Esophagus squamous epithelium (tissue), 5 donors: ENCODE measurements around the gene PDGFRB. TPM values are rescaled to one million over a fixed set of nuclear protein-coding genes. Genes with fewer than 3 reads are reported as not detected.

Experiments
- DNase-seq: peaks from one replicate; lab custom pipeline; 2025; lab: John Stamatoyannopoulos, UW
- H3K27ac ChIP-seq, 4 donors: fragments of 200-600 bp; sonication (generic); one replicate each; pipeline ENCODE4 v1.5.1; 2016 to 2019; ENCODE audit warnings: mild to moderate bottlenecking in 1 of 4
- H3K27me3 ChIP-seq, 4 donors: fragments of 200-600 bp; sonication (generic); 1 replicate in 3 of 4; 2 replicates in 1 of 4; pipeline versions ENCODE4 v1.5.1 to v1.6.0; 2017 to 2021; ENCODE audit warnings: antibody characterized with exemption in 1 of 4
- H3K36me3 ChIP-seq, 3 donors: fragments of 200-600 bp; sonication (generic); one replicate each; pipeline ENCODE4 v1.5.1; 2016 to 2019
- H3K4me1 ChIP-seq, 3 donors: fragments of 200-600 bp; sonication (generic); one replicate each; pipeline ENCODE4 v1.5.1; 2017 to 2019
- H3K4me3 ChIP-seq, 4 donors: fragments of 200-600 bp; sonication (generic); 1 replicate in 3 of 4; 2 replicates in 1 of 4; pipeline ENCODE4 v1.5.1; 2016 to 2019; ENCODE audit warnings: mild to moderate bottlenecking in 2 of 4, moderate library complexity in 1 of 4
- H3K9me3 ChIP-seq, 3 donors: fragments of 200-600 bp; sonication (generic); one replicate each; pipeline ENCODE4 v1.5.1; 2016 to 2019
- POLR2A ChIP-seq, 4 donors: fragments of 450-650 bp; IDR thresholded peaks; one replicate each; pipeline ENCODE4 v1.6.1; 2017; ENCODE audit warnings: antibody characterized with exemption in 4 of 4, mild to moderate bottlenecking in 4 of 4, moderate library complexity in 3 of 4
- WGBS, 2 donors: methylation state at CpG; one replicate each; pipeline ENCODE4 v1.1.5; 2018; 5-methylcytosine and 5-hydroxymethylcytosine counted together
- intact Hi-C: fragments of 100-400 bp; cut with DNase I; formaldehyde crosslinking; loops from one replicate; pipeline ENCODE4 v1.15.0; 2022
- total RNA-seq, 4 donors: library from RNA; depleted of rRNA; stranded (reverse); fragments of >200 nt; gene quantifications; one replicate each; pipeline ENCODE4 v1.1.0, GENCODE V29; 2016
- TF ChIP-seq, protein P1 (sequence below), 6 experiments: fragments of 450-650 bp in 4 of 6; fragments of 200-600 bp in 2 of 6; sonication (generic) in 2 of 6; IDR thresholded peaks; one replicate each; pipeline ENCODE4 v1.5.1; 2016 to 2019; ENCODE audit warnings: antibody characterized with exemption in 6 of 6, mild to moderate bottlenecking in 4 of 6, moderate library complexity in 4 of 6
- donor health status: DM: yes; HTN: yes; CAD: no.

Gene PDGFRB
- total RNA-seq, 4 donors from 2014 or later, result 5.6 to 51.7 (median 31.0) TPM

DNA sequence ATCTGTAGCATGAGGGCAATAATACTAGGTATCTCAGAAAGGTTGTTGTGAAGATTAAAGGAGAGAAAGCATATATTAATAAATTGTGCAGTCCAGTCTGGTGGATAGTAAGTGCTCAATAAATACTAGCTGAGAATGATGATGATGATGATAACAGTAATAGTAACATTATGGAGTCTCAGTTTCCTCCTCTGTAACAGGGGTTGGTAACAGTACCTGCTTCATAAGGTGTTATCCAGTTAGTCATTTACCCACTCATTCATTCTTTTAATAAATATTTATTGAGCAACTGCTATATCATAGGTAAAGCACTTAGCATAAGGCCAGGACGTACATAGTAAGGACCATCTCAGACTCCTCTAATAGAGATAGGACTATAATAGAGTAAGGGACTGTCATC lies 41.8 kb upstream of the PDGFRB start:
- H3K27me3 ChIP-seq, result peaks cover 0 to 27% (median 0%) of the 10 kb centered on the region in 4 donors
- TF ChIP-seq POLR2A (IDR thresholded peaks at IDR 0.05), result no peak
- TF ChIP-seq, protein P1, sequence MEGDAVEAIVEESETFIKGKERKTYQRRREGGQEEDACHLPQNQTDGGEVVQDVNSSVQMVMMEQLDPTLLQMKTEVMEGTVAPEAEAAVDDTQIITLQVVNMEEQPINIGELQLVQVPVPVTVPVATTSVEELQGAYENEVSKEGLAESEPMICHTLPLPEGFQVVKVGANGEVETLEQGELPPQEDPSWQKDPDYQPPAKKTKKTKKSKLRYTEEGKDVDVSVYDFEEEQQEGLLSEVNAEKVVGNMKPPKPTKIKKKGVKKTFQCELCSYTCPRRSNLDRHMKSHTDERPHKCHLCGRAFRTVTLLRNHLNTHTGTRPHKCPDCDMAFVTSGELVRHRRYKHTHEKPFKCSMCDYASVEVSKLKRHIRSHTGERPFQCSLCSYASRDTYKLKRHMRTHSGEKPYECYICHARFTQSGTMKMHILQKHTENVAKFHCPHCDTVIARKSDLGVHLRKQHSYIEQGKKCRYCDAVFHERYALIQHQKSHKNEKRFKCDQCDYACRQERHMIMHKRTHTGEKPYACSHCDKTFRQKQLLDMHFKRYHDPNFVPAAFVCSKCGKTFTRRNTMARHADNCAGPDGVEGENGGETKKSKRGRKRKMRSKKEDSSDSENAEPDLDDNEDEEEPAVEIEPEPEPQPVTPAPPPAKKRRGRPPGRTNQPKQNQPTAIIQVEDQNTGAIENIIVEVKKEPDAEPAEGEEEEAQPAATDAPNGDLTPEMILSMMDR (IDR thresholded peaks at IDR 0.05), result no peak
- intact Hi-C loops, result no loop called here
- 83 to 94% methylated on average over 1 of the region's 1 CpG for WGBS, 2 donors
- H3K4me3 ChIP-seq, result no peak overlapping the region
- H3K4me1 ChIP-seq, result no peaks in the 10 kb centered on the region
- no peaks in the 10 kb centered on the region for H3K36me3 ChIP-seq
- DNase-seq, result no peak
- H3K27ac ChIP-seq, result no peak overlapping the region
- no peaks in the 10 kb centered on the region for H3K9me3 ChIP-seq

DNA sequence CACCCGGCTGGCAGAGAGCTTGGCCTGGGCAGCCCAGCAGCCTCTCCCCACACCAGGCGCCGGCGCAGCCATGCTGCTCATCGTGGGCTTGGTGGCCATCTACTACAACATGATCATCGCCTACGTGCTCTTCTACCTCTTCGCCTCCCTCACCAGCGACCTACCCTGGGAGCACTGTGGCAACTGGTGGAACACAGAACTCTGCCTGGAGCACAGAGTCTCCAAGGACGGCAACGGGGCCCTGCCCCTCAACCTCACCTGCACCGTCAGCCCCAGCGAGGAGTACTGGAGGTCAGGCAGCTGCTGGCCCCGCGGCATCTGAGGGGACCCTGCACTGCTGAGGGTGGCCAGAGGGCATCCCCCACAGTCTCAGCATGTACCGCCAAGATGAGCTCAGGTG lies 41.3 kb upstream of the PDGFRB start:
- WGBS, 2 donors, result 90% methylated on average over 2 of the region's 16 CpGs; no CpG with 5 or more reads in 1 of the 2 donors
- DNase-seq, result no peak
- TF ChIP-seq, protein P1 (IDR thresholded peaks at IDR 0.05), result no peak
- TF ChIP-seq POLR2A (IDR thresholded peaks at IDR 0.05), result no peak
- H3K4me3 ChIP-seq, result no peak overlapping the region
- intact Hi-C loops, result no loop called here
- H3K27me3 ChIP-seq, result peaks cover 0 to 32% (median 0%) of the 10 kb centered on the region in 4 donors
- H3K36me3 ChIP-seq, result no peaks in the 10 kb centered on the region
- H3K4me1 ChIP-seq, result no peaks in the 10 kb centered on the region
- no peaks in the 10 kb centered on the region for H3K9me3 ChIP-seq
- no peak overlapping the region for H3K27ac ChIP-seq

GRCh38 chr5:150196514-150196913 lies 40.9 kb upstream of the PDGFRB start:
- peaks cover 0 to 37% (median 0%) of the 10 kb centered on the region in 4 donors for H3K27me3 ChIP-seq
- no peak for DNase-seq
- WGBS, 2 donors, result 68 to 80% methylated on average over 5 of the region's 5 CpGs

GRCh38 chr5:150195736-150196485 lies 40.3 kb upstream of the PDGFRB start:
- no peak for DNase-seq

More at GRCh38 chr5:150196514-150196913, 40.9 kb upstream of the PDGFRB start:
- intact Hi-C loops, result no loop called here
- no peak overlapping the region for H3K4me3 ChIP-seq
- TF ChIP-seq POLR2A (IDR thresholded peaks at IDR 0.05), result no peak
- TF ChIP-seq, protein P1 (IDR thresholded peaks at IDR 0.05), result no peak
- H3K36me3 ChIP-seq, result no peaks in the 10 kb centered on the region
- H3K4me1 ChIP-seq, result no peaks in the 10 kb centered on the region
- H3K9me3 ChIP-seq, result no peaks in the 10 kb centered on the region
- H3K27ac ChIP-seq, result no peak overlapping the region

GRCh38 chr5:150192462-150192861 lies 36.8 kb upstream of the PDGFRB start:
- intact Hi-C loops, result no loop called here
- DNase-seq, result no peak
- peaks cover 0 to 66% (median 12%) of the 10 kb centered on the region in 4 donors for H3K27me3 ChIP-seq
- TF ChIP-seq, protein P1 (IDR thresholded peaks at IDR 0.05), result no peak
- no peak for TF ChIP-seq POLR2A (IDR thresholded peaks at IDR 0.05)
- H3K9me3 ChIP-seq, result no peaks in the 10 kb centered on the region
- WGBS, 2 donors, result 60% methylated on average over 1 of the region's 4 CpGs; no CpG with 5 or more reads in 1 of the 2 donors
- no peak overlapping the region for H3K27ac ChIP-seq
- peaks cover 0 to 10% (median 3%) of the 10 kb centered on the region in 3 donors for H3K4me1 ChIP-seq
- H3K4me3 ChIP-seq, result no peak overlapping the region
- H3K36me3 ChIP-seq, result no peaks in the 10 kb centered on the region

More at GRCh38 chr5:150195736-150196485, 40.3 kb upstream of the PDGFRB start:
- WGBS, 2 donors, result 74 to 79% methylated on average over 6 to 8 of the region's 9 CpGs
- Histone ChIP-seq H3K9me3 (no peaks in the 10 kb centered on the region), H3K4me3 (no peak overlapping the region), H3K36me3 (no peaks in the 10 kb centered on the region), H3K4me1 (no peaks in the 10 kb centered on the region), H3K27me3 (peaks cover 0 to 43% (median under 1%) of the 10 kb centered on the region in 4 donors), H3K27ac (no peak overlapping the region)
- intact Hi-C loops, result no loop called here
- TF ChIP-seq, protein P1 (IDR thresholded peaks at IDR 0.05), result no peak
- TF ChIP-seq POLR2A (IDR thresholded peaks at IDR 0.05), result no peak
